GDM1 (cell line): ENCODE data around the gene OGA.
A peak's percentile ranks its signal among the peaks of the same experiment; 100 is the strongest.

Experiments used
- DNase-seq: peaks from one replicate; lab custom pipeline; 2025; lab: John Stamatoyannopoulos, UW

The OGA gene

GRCh38 chr10:101835362-101835761 is 17.1 kb upstream of the OGA start:
- DNase-seq, result no peak

GRCh38 chr10:101834341-101834740 is 16.1 kb upstream of the OGA start:
- peak; percentile 71 for DNase-seq

- DNase-seq, result no peak
Measured at GRCh38 chr10:101833466-101833865, 15.2 kb upstream of the OGA start.

GRCh38 chr10:101832325-101832771 is 14.1 kb upstream of the OGA start:
- DNase-seq, result no peak

- DNase-seq, result no peak
Measured at GRCh38 chr10:101831169-101831811, 13.0 kb upstream of the OGA start.

- peak; percentile 90 for DNase-seq
Measured at GRCh38 chr10:101830322-101831168, 12.3 kb upstream of the OGA start.

- peak; percentile 6 for DNase-seq
Measured at GRCh38 chr10:101829561-101830315, 11.5 kb upstream of the OGA start.

- no peak for DNase-seq
Measured at GRCh38 chr10:101828766-101829551, 10.7 kb upstream of the OGA start.

- no peak for DNase-seq
Measured at GRCh38 chr10:101827919-101828600, 9.8 kb upstream of the OGA start.

GRCh38 chr10:101826852-101827434 is 8.7 kb upstream of the OGA start:
- no peak for DNase-seq

GRCh38 chr10:101824736-101825135 is 6.5 kb upstream of the OGA start:
- DNase-seq, result no peak

GRCh38 chr10:101818872-101819633 is 809 bp upstream of the OGA start:
- DNase-seq, result no peak

- peak; percentile 29 for DNase-seq
Measured at GRCh38 chr10:101817337-101818118, 716 bp downstream of the OGA start.

GRCh38 chr10:101816913-101817336 is 1.3 kb downstream of the OGA start:
- DNase-seq, result no peak

GRCh38 chr10:101816376-101816775 is 1.9 kb downstream of the OGA start:
- no peak for DNase-seq

GRCh38 chr10:101814466-101815071 is 3.7 kb downstream of the OGA start:
- no peak for DNase-seq

- DNase-seq, result no peak
Measured at GRCh38 chr10:101812606-101813005, 5.6 kb downstream of the OGA start.

GRCh38 chr10:101807158-101807557 is 11.1 kb downstream of the OGA start:
- no peak for DNase-seq

- no peak for DNase-seq
Measured at GRCh38 chr10:101803511-101803910, 14.7 kb downstream of the OGA start.
